ENCODE measurements around the gene PTPRN2.

GRCh38 chr7:157764193-157764592, 823.4 kb downstream of the PTPRN2 start:
- TF ChIP-seq POLR2A (IDR thresholded peaks at IDR 0.05) = no peak
- no peak for TF ChIP-seq CTCF (IDR thresholded peaks at IDR 0.05)
